Endothelial cell of umbilical vein (primary cell): ENCODE data around the gene UGT2B15. TPM values are rescaled to one million over a fixed set of nuclear protein-coding genes. Genes with fewer than 3 reads are reported as not detected.

ENCODE experiments used
- BruUV-seq: library from RNA; stranded (reverse); fragments of 400-500 nt; replicated peaks from 2 replicates; lab custom pipeline; 2021; lab: Mats Ljungman, UMichigan
- CTCF ChIA-PET: fragments of 300-600, 350-600 bp; sonication (Branson Sonifier 250); formaldehyde crosslinking; loops from one replicate; lab custom pipeline; 2021; ENCODE audit warnings: antibody characterized with exemption, inconsistent platforms; lab: Charles Lee
- POLR2A ChIA-PET: fragments of 300-600, 350-600 bp; sonication (Branson Sonifier 250); formaldehyde crosslinking; loops from one replicate; lab custom pipeline; 2021; ENCODE audit warnings: antibody characterized with exemption, inconsistent platforms; lab: Charles Lee
- DNase-seq: peaks from one replicate; pipeline ENCODE4 v3.0.0-alpha.2; 2011; ENCODE audit warnings: low read depth, low spot score
- FAIRE-seq: peaks from 2 replicates; lab custom pipeline; 2011; peaks lifted over from hg19 to GRCh38; lab: Jason Lieb, UNC
- H2AFZ ChIP-seq: 2 replicates; pipeline ENCODE4 v1.6.0; 2012; ENCODE audit warnings: low read depth, low read length, control low read depth, inconsistent platforms
- H3K27ac ChIP-seq: 2 replicates; pipeline ENCODE4 v1.5.1; 2011; ENCODE audit warnings: low read depth, mild to moderate bottlenecking, control low read depth, low read length, moderate library complexity; ENCODE audit not compliant: insufficient read depth
- H3K27me3 ChIP-seq, 2 experiments: 2 replicates each; pipeline versions ENCODE4 v1.6.0 to v1.6.1; 2011; ENCODE audit warnings: low read length in 2 of 2, mixed read lengths in 1 of 2; ENCODE audit not compliant: control insufficient read depth in 2 of 2, insufficient read depth in 2 of 2
- H3K36me3 ChIP-seq, 2 experiments: 2 replicates in 1 of 2; 3 replicates in 1 of 2; pipeline ENCODE4 v1.5.1; 2011; ENCODE audit warnings: low read length in 2 of 2, mild to moderate bottlenecking in 1 of 2, moderate library complexity in 1 of 2; ENCODE audit not compliant: control insufficient read depth in 2 of 2, insufficient read depth in 2 of 2; ENCODE audit errors: extremely low read depth in 1 of 2
- H3K4me1 ChIP-seq: 3 replicates; pipeline ENCODE4 v1.5.1; 2011; ENCODE audit warnings: mild to moderate bottlenecking, low read length; ENCODE audit not compliant: control insufficient read depth, insufficient read depth; ENCODE audit errors: extremely low read depth
- H3K4me2 ChIP-seq: 2 replicates; pipeline ENCODE4 v1.6.1; 2011; ENCODE audit warnings: low read length, control low read depth, mixed read lengths; ENCODE audit not compliant: insufficient read depth
- H3K4me3 ChIP-seq, 3 experiments: fragments of 200-600 bp in 1 of 3; sonication (generic), shearing (Covaris generic) in 1 of 3; replicated peaks in 1 of 3; 2 replicates each; pipeline ENCODE4 v1.5.1; 2011 to 2016; ENCODE audit warnings: control low read depth in 3 of 3, low read length in 3 of 3, mild to moderate bottlenecking in 2 of 3, inconsistent platforms in 1 of 3, low read depth in 1 of 3, moderate library complexity in 1 of 3; ENCODE audit not compliant: insufficient read depth in 1 of 3
- H3K79me2 ChIP-seq: 2 replicates; pipeline ENCODE4 v1.6.0; 2012; ENCODE audit warnings: low read length, inconsistent platforms; ENCODE audit not compliant: control insufficient read depth, insufficient read depth
- H3K9ac ChIP-seq: replicated peaks from 2 replicates; pipeline ENCODE3; 2011; ENCODE audit warnings: low read length, control low read depth; ENCODE audit not compliant: insufficient read depth; ENCODE audit errors: extremely low read depth
- H3K9me1 ChIP-seq: replicated peaks from 3 replicates; pipeline ENCODE4 v1.6.0; 2011; ENCODE audit warnings: mild to moderate bottlenecking, low read length; ENCODE audit not compliant: control insufficient read depth, insufficient read depth; ENCODE audit errors: extremely low read depth
- H3K9me3 ChIP-seq: replicated peaks from 2 replicates; pipeline ENCODE4 v1.5.1; 2012; ENCODE audit warnings: low read length, inconsistent platforms; ENCODE audit not compliant: control insufficient read depth, insufficient read depth
- H4K20me1 ChIP-seq: replicated peaks from 2 replicates; pipeline ENCODE3; 2011; ENCODE audit warnings: mild to moderate bottlenecking, low read length; ENCODE audit not compliant: control insufficient read depth, insufficient read depth; ENCODE audit errors: extremely low read depth
- EZH2 ChIP-seq: IDR thresholded peaks from 2 replicates; pipeline ENCODE4 v1.6.1; 2012; ENCODE audit warnings: borderline replicate concordance, low read depth, mild to moderate bottlenecking, moderate library complexity, low read length, inconsistent platforms; ENCODE audit not compliant: severe bottlenecking
- FOS ChIP-seq: IDR thresholded peaks from 2 replicates; pipeline ENCODE4 v1.6.1; 2011; ENCODE audit warnings: mild to moderate bottlenecking, low read length, moderate library complexity, borderline replicate concordance; ENCODE audit not compliant: insufficient read depth
- GATA2 ChIP-seq: IDR thresholded peaks from 2 replicates; pipeline ENCODE4 v1.7.0; 2011; ENCODE audit warnings: low read depth, mild to moderate bottlenecking, moderate library complexity, mixed read lengths, low read length; ENCODE audit not compliant: insufficient read length, insufficient read depth
- JUN ChIP-seq: IDR thresholded peaks from 2 replicates; pipeline ENCODE4 v1.6.1; 2011; ENCODE audit warnings: borderline replicate concordance, low read depth; ENCODE audit not compliant: insufficient read length, insufficient read depth
- MYC ChIP-seq: IDR thresholded peaks from one replicate; pipeline ENCODE4 v1.6.1; 2011; ENCODE audit warnings: mild to moderate bottlenecking, low read depth, low read length
- POLR2A ChIP-seq: IDR thresholded peaks from 2 replicates; pipeline ENCODE4 v1.6.1; 2012; ENCODE audit warnings: low read depth, mild to moderate bottlenecking, control low read depth, low read length
- POLR2AphosphoS5 ChIP-seq: IDR thresholded peaks from 2 replicates; pipeline ENCODE4 v1.6.1; 2012; ENCODE audit warnings: low read depth, mild to moderate bottlenecking, control low read depth, low read length, moderate library complexity; ENCODE audit not compliant: insufficient read depth
- dilution Hi-C: fragments of 300-500 bp; cut with MboI; formaldehyde crosslinking; loops from one replicate; pipeline ENCODE4 v1.15.0; 2019; ENCODE audit warnings: low sequenced_read_pairs; ENCODE audit not compliant: extremely low pct_ligation_motif_present
- intact Hi-C: fragments of 100-400 bp; cut with micrococcal nuclease; formaldehyde crosslinking; loops from one replicate; pipeline ENCODE4 v1.10.0; 2022
- polyA plus RNA-seq, 4 experiments: library from polyadenylated mRNA; depleted of rRNA in 3 of 4; stranded (reverse) in 3 of 4; unstranded in 1 of 4; fragments of >200 nt; gene quantifications; 2 replicates each; pipeline versions ENCODE4 v1.2.1 to v1.2.3, GENCODE V29; 2011 to 2012; ENCODE audit warnings: missing spikeins in 1 of 4
- total RNA-seq: library from RNA; stranded (reverse); gene quantifications from 2 replicates; pipeline ENCODE4 v1.2.3, GENCODE V29; 2021
- TF ChIP-seq, protein P1 (sequence below), 2 donors: IDR thresholded peaks; 1 replicate in 1 of 2; 2 replicates in 1 of 2; pipeline ENCODE4 v1.5.1; 2011; ENCODE audit warnings: low read length in 2 of 2, mild to moderate bottlenecking in 2 of 2, moderate library complexity in 2 of 2, control low read depth in 1 of 2, inconsistent platforms in 1 of 2, low read depth in 1 of 2; ENCODE audit not compliant: insufficient read depth in 1 of 2; ENCODE audit errors: extremely low read depth in 1 of 2
- TF ChIP-seq, protein P2 (sequence below): IDR thresholded peaks from 2 replicates; pipeline ENCODE4 v1.6.1; 2011; ENCODE audit not compliant: insufficient read depth, insufficient read length

UGT2B15 gene
- total and polyA plus RNA-seq, 2 donors (not counting 3 experiments of a cell fraction or from before 2014, with no cell fraction given), result not detected

DNA sequence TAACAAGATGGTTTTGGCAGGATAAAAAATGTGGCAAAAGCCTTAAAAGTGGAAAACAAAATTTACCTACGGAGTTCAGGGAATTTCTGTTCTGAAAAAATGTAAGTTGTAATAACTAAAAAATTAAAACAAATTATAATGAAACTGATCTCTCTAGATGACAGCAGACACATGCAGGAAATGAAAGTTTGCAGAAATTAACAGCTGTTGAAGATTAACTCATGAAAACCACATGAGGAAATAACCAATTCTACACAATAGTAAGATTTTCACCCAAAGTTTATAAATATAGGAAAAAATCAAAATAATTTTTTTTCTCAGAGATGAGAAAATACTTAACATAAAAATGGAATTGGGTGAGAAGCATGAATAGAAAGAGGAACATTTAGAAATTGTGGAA lies 47.5 kb upstream of the UGT2B15 start:
- Histone ChIP-seq H3K36me3 (no peaks in the 10 kb centered on the region), H3K79me2 (no peaks in the 10 kb centered on the region), H2AFZ (no peak overlapping the region), H3K27ac (no peak overlapping the region), H4K20me1 (no peaks in the 10 kb centered on the region), H3K4me1 (no peaks in the 10 kb centered on the region), H3K4me2 (no peak overlapping the region), H3K27me3 (no peaks in the 10 kb centered on the region), H3K4me3 (no peak overlapping the region), H3K9me3 (peaks cover 1% of the 10 kb centered on the region), H3K9ac (no peak overlapping the region), H3K9me1 (no peaks in the 10 kb centered on the region)
- FAIRE-seq (no peak), DNase-seq (no peak)
- ChIA-PET POLR2A (no interaction called here), CTCF (no interaction called here)
- dilution Hi-C loops, result no loop called here
- no TSS peak for BruUV-seq
- TF ChIP-seq, protein P1, sequence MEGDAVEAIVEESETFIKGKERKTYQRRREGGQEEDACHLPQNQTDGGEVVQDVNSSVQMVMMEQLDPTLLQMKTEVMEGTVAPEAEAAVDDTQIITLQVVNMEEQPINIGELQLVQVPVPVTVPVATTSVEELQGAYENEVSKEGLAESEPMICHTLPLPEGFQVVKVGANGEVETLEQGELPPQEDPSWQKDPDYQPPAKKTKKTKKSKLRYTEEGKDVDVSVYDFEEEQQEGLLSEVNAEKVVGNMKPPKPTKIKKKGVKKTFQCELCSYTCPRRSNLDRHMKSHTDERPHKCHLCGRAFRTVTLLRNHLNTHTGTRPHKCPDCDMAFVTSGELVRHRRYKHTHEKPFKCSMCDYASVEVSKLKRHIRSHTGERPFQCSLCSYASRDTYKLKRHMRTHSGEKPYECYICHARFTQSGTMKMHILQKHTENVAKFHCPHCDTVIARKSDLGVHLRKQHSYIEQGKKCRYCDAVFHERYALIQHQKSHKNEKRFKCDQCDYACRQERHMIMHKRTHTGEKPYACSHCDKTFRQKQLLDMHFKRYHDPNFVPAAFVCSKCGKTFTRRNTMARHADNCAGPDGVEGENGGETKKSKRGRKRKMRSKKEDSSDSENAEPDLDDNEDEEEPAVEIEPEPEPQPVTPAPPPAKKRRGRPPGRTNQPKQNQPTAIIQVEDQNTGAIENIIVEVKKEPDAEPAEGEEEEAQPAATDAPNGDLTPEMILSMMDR (IDR thresholded peaks at IDR 0.05; ENCODE audit: extremely low read depth in 1 of 2, insufficient read depth in 1 of 2, low read depth in 1 of 2, low read length in 2 of 2), result no peak
- TF ChIP-seq POLR2A, result no peak
- TF ChIP-seq POLR2AphosphoS5, result no peak
- TF ChIP-seq GATA2, result no peak
- TF ChIP-seq, protein P2, sequence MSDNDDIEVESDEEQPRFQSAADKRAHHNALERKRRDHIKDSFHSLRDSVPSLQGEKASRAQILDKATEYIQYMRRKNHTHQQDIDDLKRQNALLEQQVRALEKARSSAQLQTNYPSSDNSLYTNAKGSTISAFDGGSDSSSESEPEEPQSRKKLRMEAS, result no peak
- TF ChIP-seq EZH2, result no peak
- TF ChIP-seq MYC, result no peak
- TF ChIP-seq JUN, result no peak
- no peak for TF ChIP-seq FOS
- intact Hi-C loops, result no loop called here
